Posterior vena cava (tissue), 2 donors: ENCODE results near the gene STIM2. TPM values are rescaled to one million over a fixed set of nuclear protein-coding genes. Genes with fewer than 3 reads are reported as not detected.

Experiments
- DNase-seq: peaks from one replicate; pipeline ENCODE4 v3.0.0-alpha.2; 2020; ENCODE audit warnings: low spot score
- intact Hi-C, 2 donors: fragments of 100-400 bp; cut with DNase I; formaldehyde crosslinking; loops; one replicate each; pipeline versions ENCODE4 v1.14.1 to v1.14.2; 2022 to 2023
- total RNA-seq, 2 donors: library from RNA; stranded (reverse); fragmentation: NEBNext Ultra II Directional; extraction: Animal tissue kit (Norgen Biotek cat#: 25700); gene quantifications; one replicate each; pipeline ENCODE4 v1.2.1, GENCODE V29; 2021
- donor health status: DM: yes; HTN: yes; CAD: no.
- donor health status: DM: yes; HTN: yes; CAD: no.

The STIM2 gene
- total RNA-seq, 2 donors from 2014 or later: 17.0 to 17.4 TPM

- intact Hi-C loops: no loop called here
- no peak for DNase-seq
Observed at GRCh38 chr4:26978387-26979053, 117.9 kb downstream of the STIM2 start.

GRCh38 chr4:26984896-26985295 is 124.3 kb downstream of the STIM2 start:
- intact Hi-C loops: no loop called here
- no peak for DNase-seq

DNA sequence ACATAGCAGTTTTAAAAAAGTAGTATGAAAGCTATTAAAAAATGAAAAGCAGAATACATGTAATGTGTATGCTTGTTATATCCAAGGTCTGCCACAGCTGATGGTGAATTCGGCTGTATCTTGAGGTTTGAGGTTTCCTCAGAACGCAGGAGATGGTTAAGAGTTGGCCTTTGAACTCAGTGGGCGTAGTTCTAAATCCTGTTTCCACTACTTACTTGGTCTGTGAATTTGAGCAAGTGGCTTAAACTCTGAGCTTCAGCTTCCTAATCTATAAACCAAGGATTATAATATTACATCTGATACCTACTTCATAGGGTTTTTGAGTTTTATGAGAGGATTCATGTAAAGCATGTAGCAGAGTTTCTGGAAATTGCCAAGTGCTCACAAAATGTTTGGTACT is 125.2 kb downstream of the STIM2 start:
- no peak for DNase-seq
- intact Hi-C loops: no loop called here

- intact Hi-C loops: no loop called here
- DNase-seq: no peak
Observed at GRCh38 chr4:26987191-26987590, 126.5 kb downstream of the STIM2 start.

DNA sequence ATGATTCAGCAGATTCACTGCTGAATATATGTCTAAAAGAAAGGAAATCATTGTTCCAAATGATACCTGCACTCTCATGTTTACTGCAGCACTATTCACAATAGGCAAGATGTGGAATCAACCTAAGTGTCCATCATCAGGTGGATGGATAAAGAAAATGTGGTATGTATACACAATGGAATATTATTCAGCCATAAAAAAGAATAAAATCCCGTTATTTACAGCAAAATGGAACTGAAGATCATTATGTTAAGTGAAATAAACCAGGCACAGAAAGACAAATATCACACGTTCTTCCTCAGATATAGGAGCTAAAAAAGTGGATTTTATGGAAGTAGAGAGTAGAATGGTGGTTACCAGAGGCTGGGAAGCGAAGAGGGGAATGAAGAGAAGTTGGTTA is 130.4 kb downstream of the STIM2 start:
- intact Hi-C loops: loop anchor here in 1 of 2 donors (10.0 kb wide), 1 partner anchor 126 kb away; the partner anchor contains the start of gene STIM2
- no peak for DNase-seq

DNA sequence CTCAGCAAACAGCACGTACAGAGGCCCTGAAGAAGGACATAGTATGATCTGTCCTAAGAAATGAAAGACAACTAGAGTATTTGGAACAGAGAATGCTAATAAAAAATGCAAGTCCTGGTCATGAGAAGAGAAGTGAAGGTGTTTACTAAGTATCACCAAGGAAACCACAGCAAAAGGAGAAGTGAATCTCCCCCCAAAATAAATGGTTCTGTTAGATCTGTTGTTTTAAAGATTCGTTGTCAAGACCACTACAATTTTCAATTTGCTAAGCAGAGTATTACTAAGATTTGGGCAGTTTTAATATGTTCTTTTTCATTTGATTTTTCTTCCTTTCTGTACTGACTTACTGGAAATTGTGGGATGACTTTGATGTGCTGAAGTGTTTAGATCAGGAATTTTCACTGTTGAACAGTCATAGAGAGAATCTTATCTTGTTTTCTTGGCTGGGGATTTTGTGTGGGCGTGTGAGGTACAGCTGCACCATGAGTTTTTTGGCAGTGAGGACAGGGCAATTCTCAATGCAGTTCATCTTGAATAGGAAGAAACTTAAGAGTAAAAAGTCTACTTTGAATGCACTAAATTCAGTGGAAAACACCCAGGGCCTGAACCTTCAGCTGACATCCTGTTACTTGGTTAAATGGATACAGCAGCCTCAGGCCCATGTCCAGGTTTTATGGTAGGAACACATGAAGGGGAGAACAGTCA is 132.2 kb downstream of the STIM2 start:
- intact Hi-C loops: loop anchor here in 1 of 2 donors (10.0 kb wide), 1 partner anchor 128 kb away; the partner anchor contains the start of gene STIM2
- no peak for DNase-seq

DNA sequence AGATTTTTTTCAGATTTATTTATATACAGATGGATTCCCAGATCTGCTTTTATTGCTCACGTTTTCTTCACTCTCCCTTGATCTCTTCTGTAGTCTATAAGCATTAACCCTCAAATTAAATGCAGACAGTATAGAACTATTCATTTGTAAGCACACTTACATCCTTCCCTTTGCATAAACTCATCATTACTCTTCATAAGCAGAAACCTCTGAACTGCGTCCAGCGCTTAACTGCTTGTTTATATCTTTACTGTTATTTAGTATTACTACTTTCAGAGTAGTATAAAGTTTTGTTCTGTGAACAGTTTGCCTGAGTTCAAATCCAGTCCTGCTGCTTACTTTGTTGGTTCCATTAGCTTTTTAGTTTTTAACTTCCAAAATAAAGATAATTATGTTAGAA is 132.9 kb downstream of the STIM2 start:
- DNase-seq: no peak
- intact Hi-C loops: loop anchor here in 1 of 2 donors (10.0 kb wide), 1 partner anchor 129 kb away; the partner anchor contains the start of gene STIM2

DNA sequence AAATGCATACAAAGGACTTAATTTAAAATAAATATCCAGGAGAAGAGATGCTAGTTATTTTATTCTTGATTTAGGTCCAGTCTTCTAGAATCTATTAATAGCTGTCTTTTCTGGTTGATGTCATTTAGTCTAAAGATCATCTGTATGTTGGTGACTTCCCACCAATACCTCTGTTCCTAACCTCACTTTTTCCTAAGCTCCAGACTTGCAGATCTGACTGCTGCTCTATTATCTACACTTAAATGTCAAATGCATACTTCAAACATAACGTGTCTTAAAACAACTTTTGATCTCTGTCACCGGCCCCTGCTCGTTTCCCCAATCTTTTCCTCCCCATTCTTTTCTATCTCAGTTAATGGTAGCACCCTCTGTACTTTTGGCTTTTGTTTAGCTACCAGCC is 133.3 kb downstream of the STIM2 start:
- intact Hi-C loops: loop anchor here in 1 of 2 donors (10.0 kb wide), 1 partner anchor 129 kb away; the partner anchor contains the start of gene STIM2
- no peak for DNase-seq

DNA sequence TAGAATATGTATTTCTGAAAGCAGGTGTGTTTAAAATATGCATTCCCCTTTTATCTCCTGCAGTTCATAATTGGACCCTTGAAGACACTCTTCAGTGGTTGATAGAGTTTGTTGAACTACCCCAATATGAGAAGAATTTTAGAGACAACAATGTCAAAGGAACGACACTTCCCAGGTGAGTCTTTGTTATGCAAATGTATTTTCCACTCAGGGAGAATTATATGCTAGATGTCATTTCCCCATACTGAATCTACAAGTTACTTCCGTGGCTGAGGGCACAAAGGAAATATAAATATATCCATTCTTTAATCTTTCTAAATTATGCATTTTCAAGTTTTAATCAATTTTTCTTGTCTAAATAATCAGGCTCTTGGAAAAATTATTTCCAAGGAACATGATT is 134.7 kb downstream of the STIM2 start:
- intact Hi-C loops: loop anchor here in 1 of 2 donors (10.0 kb wide), 1 partner anchor 131 kb away; the partner anchor contains the start of gene STIM2
- DNase-seq: no peak

- intact Hi-C loops: loop anchor here in 1 of 2 donors (10.0 kb wide), 1 partner anchor 132 kb away; the partner anchor contains the start of gene STIM2
- no peak for DNase-seq
Observed at GRCh38 chr4:26996745-26997144, 136.1 kb downstream of the STIM2 start.

- intact Hi-C loops: loop anchor here in 1 of 2 donors (10.0 kb wide), 1 partner anchor 135 kb away; the partner anchor contains the start of gene STIM2
- no peak for DNase-seq
Observed at GRCh38 chr4:26999689-27000088, 139.0 kb downstream of the STIM2 start.

DNA sequence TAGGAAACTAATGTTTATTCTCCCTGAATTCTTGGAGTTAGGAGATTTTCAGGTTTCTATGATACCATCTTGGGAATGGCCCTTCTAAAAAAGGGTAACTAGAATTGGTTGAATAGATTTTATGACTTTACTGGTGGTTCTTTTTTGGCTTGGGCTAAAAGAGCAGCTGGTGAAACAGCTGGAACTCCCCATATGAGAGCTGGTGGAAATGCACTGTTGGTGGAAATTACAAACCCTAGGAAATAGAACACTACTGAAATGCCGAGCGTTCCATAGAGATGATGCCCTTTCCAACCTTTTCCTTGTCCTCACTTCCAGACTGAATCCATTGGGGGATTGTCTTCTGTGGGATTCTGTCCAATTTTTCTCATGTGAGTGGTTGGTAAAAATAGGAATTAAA is 139.5 kb downstream of the STIM2 start:
- no peak for DNase-seq
- intact Hi-C loops: no loop called here

DNA sequence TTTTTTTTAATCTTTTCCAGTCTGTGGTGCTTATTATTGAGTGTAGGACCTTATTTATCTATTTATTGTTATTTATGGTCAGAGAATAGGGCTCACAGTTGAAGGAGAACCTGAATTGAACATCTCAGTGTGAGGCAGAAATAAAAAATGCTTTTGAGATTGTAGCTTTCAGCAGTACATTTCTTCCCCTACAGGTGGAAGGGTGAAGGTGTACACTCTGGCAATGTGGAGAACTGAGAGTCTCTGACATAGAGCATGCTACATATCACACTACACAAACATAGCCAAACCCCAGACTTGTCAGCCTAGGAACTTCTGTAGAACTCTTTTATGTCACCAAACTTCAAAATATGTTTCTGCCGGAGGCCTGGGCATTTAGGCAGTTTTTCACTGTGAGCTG is 140.2 kb downstream of the STIM2 start:
- intact Hi-C loops: no loop called here
- DNase-seq: no peak

DNA sequence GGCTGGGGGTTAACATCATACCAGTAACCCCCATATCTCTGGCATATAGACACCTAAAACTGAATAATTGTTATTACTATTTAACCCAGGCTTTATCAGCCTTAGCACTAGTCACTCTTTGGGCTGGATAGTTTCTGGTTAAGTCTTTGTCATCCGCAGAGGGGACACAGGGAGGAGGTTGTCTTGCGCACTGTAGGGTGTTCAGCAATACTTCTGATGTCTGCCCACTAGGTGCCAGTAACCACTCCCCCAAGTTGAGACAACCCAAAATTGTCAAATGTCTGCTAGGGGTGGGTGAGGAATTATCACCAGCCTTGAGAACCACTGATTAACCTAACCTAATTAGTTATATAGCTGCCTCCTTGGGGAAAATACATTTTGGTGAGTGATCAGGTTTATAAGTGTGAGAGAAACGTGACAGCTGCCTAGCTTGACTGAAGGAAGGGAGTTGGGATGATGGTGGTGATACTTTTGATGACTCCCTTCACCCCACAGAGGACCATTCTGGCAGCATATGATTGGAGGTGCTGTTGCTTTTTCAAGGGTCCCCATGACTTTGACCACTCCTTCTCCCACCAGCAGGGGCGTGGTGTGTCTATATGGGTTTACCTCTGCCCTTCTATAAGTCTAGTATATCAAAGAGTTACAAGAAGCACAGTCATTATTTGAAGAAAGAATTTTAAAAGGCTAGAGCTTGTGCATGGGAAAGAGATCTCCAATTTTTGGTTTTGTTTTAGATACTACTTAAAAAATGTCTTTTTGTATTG is 140.9 kb downstream of the STIM2 start:
- DNase-seq: no peak
- intact Hi-C loops: no loop called here

GRCh38 chr4:27003642-27004113 is 143.0 kb downstream of the STIM2 start:
- DNase-seq: no peak
- intact Hi-C loops: no loop called here

- no peak for DNase-seq
- intact Hi-C loops: no loop called here
Observed at GRCh38 chr4:27005501-27005900, 144.9 kb downstream of the STIM2 start.

GRCh38 chr4:27005905-27006590 is 145.4 kb downstream of the STIM2 start:
- intact Hi-C loops: no loop called here
- no peak for DNase-seq

DNA sequence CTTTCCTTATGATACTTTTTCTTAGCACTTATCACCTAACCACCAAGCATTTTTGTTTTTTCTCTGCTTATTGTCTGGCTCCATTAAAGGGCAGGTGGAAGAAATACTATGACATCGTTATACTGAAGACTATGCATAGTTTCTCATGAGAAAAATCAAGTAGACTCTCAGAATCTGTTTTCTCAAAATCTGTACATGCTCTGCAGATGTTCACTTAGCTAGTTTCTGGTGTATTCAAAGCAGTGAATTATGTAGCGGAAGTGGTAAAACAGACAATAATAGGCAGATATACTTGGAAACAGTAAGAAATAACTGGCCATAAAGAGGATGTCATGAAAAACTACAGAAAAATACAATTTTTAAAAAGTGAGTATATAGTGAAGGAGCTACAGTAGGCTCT is 146.0 kb downstream of the STIM2 start:
- intact Hi-C loops: no loop called here
- no peak for DNase-seq

DNA sequence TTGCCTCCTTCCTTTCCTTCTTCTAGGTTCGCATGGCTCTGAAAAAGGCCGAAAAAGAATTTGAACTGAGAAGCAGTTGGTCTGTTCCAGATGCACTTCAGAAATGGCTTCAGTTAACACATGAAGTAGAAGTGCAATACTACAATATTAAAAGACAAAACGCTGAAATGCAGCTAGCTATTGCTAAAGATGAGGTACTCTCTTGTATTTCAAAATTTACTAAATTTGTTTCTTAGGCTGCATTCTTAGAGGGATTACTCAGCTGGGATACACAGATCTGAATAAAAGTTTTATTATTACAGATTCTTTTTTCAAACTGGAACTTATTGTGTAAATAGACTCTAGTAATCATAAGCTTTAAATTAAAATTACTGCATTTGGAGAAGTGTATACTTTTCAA is 146.9 kb downstream of the STIM2 start:
- intact Hi-C loops: no loop called here

More for the DNA sequence above, 146.9 kb downstream of the STIM2 start:
- no peak for DNase-seq
